Endodermal cell (in vitro differentiated cells): ENCODE data around the gene TIAM1. TPM values are rescaled to one million over a fixed set of nuclear protein-coding genes. Genes with fewer than 3 reads are reported as not detected.

Source experiments
- DNase-seq: peaks from one replicate; pipeline ENCODE4 v3.0.0-alpha.2; 2017
- H3K27ac ChIP-seq: 2 replicates; pipeline ENCODE4 v1.5.1; 2013; ENCODE audit warnings: mild to moderate bottlenecking, low read depth, low read length, moderate library complexity
- H3K27me3 ChIP-seq: 2 replicates; pipeline ENCODE4 v1.6.1; 2013; ENCODE audit warnings: mild to moderate bottlenecking, low read length, moderate library complexity; ENCODE audit not compliant: insufficient read depth, control insufficient read depth, poor library complexity, severe bottlenecking
- H3K36me3 ChIP-seq: 2 replicates; pipeline ENCODE4 v1.7.0; 2013; ENCODE audit warnings: mild to moderate bottlenecking, low read length, moderate library complexity; ENCODE audit not compliant: control insufficient read depth, insufficient read depth
- H3K4me1 ChIP-seq: one replicate; pipeline ENCODE4 v1.7.0; 2013; ENCODE audit warnings: low read length; ENCODE audit not compliant: control insufficient read depth, insufficient read depth
- H3K4me3 ChIP-seq: 2 replicates; pipeline ENCODE4 v1.5.1; 2013; ENCODE audit warnings: mild to moderate bottlenecking, low read length, moderate library complexity
- H3K9ac ChIP-seq: 2 replicates; pipeline ENCODE4 v1.6.1; 2013; ENCODE audit warnings: mild to moderate bottlenecking, low read length, moderate library complexity; ENCODE audit not compliant: poor library complexity, severe bottlenecking; ENCODE audit errors: extremely low read depth
- H3K9me3 ChIP-seq: 2 replicates; pipeline ENCODE4 v1.6.1; 2013; ENCODE audit warnings: mild to moderate bottlenecking, low read length, moderate library complexity; ENCODE audit not compliant: control insufficient read depth
- H3K27ac Mint-ChIP-seq: 2 replicates; pipeline ENCODE4 v1.8.0; 2020; ENCODE audit warnings: mixed read lengths
- H3K27me3 Mint-ChIP-seq: 2 replicates; pipeline ENCODE4 v1.8.0; 2021; ENCODE audit warnings: mild to moderate bottlenecking, mixed read lengths; ENCODE audit not compliant: insufficient read depth
- H3K36me3 Mint-ChIP-seq: 2 replicates; pipeline ENCODE4 v1.8.0; 2020; ENCODE audit warnings: low read depth, mixed read lengths
- H3K4me1 Mint-ChIP-seq: 2 replicates; pipeline ENCODE4 v1.8.0; 2020; ENCODE audit warnings: mixed read lengths
- H3K4me3 Mint-ChIP-seq: 2 replicates; pipeline ENCODE4 v1.8.0; 2020; ENCODE audit warnings: mild to moderate bottlenecking, moderate library complexity, mixed read lengths
- H3K9me3 Mint-ChIP-seq: 2 replicates; pipeline ENCODE4 v1.8.0; 2020; ENCODE audit warnings: mild to moderate bottlenecking, mixed read lengths
- whole genome bisulfite sequencing, 2 experiments: methylation state at CpG; one replicate each; pipeline versions ENCODE4 v1.1.5 to v1.1.7; 2013; ENCODE audit warnings: missing lambda C conversion rate in 2 of 2, mixed read lengths in 1 of 2; ENCODE audit not compliant: insufficient coverage in 1 of 2, insufficient read length in 1 of 2; 5-methylcytosine and 5-hydroxymethylcytosine counted together
- total RNA-seq, 2 donors: library from RNA; stranded (reverse); fragmentation: NEBNext Ultra II Directional in 1 of 2; extraction: Animal tissue kit (Norgen Biotek cat#: 25700) in 1 of 2; gene quantifications; 2 replicates in 1 of 2; 3 replicates in 1 of 2; pipeline ENCODE4 v1.2.1, GENCODE V29; 2021
- TF ChIP-seq, protein P1 (sequence below): fragments of 200-600 bp; sonication (generic); conservative IDR thresholded peaks from 2 replicates; pipeline ENCODE4 v1.5.0; 2021; ENCODE audit warnings: antibody characterized with exemption, mild to moderate bottlenecking

Gene TIAM1
- total RNA-seq, 2 donors from 2014 or later: 29.4 to 33.3 TPM

DNA sequence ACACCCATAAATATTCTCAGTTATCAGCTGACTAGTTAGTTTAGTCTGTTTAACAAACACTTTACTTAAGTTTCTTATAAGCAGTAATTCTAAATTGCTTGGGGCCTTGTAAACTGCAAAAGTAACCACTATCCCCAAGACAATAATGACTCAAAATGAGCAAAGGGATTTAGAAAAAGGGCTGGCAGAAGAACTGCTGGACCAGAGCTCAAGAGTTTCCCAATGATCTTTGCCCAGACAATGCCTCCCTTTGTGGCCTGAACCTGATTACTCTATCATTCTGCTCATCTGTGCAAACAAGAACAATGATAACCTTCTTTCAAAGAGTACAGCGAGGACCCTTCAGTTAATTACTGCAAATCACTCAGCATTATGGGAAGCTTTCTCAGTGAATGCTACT lies 123.5 kb downstream of the TIAM1 start:
- Histone ChIP-seq H3K36me3 (peaks cover 7% of the 10 kb centered on the region), H3K9me3 (no peaks in the 10 kb centered on the region), H3K27ac (no peak overlapping the region), H3K4me1 (peaks cover 8% of the 10 kb centered on the region), H3K27me3 (no peaks in the 10 kb centered on the region), H3K4me3 (no peak overlapping the region), H3K9ac (no peak overlapping the region)
- no peaks in the 10 kb centered on the region for H3K9me3 Mint-ChIP-seq
- WGBS, 2 experiments: 43 to 48% methylated on average over 1 of the region's 1 CpG
- H3K27me3 Mint-ChIP-seq: no peaks in the 10 kb centered on the region
- H3K4me1 Mint-ChIP-seq: peaks cover 28% of the 10 kb centered on the region
- TF ChIP-seq, protein P1, sequence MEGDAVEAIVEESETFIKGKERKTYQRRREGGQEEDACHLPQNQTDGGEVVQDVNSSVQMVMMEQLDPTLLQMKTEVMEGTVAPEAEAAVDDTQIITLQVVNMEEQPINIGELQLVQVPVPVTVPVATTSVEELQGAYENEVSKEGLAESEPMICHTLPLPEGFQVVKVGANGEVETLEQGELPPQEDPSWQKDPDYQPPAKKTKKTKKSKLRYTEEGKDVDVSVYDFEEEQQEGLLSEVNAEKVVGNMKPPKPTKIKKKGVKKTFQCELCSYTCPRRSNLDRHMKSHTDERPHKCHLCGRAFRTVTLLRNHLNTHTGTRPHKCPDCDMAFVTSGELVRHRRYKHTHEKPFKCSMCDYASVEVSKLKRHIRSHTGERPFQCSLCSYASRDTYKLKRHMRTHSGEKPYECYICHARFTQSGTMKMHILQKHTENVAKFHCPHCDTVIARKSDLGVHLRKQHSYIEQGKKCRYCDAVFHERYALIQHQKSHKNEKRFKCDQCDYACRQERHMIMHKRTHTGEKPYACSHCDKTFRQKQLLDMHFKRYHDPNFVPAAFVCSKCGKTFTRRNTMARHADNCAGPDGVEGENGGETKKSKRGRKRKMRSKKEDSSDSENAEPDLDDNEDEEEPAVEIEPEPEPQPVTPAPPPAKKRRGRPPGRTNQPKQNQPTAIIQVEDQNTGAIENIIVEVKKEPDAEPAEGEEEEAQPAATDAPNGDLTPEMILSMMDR: no peak
- H3K4me3 Mint-ChIP-seq: no peak overlapping the region
- no peak overlapping the region for H3K27ac Mint-ChIP-seq
- H3K36me3 Mint-ChIP-seq: peaks cover 27% of the 10 kb centered on the region
- DNase-seq: no peak

DNA sequence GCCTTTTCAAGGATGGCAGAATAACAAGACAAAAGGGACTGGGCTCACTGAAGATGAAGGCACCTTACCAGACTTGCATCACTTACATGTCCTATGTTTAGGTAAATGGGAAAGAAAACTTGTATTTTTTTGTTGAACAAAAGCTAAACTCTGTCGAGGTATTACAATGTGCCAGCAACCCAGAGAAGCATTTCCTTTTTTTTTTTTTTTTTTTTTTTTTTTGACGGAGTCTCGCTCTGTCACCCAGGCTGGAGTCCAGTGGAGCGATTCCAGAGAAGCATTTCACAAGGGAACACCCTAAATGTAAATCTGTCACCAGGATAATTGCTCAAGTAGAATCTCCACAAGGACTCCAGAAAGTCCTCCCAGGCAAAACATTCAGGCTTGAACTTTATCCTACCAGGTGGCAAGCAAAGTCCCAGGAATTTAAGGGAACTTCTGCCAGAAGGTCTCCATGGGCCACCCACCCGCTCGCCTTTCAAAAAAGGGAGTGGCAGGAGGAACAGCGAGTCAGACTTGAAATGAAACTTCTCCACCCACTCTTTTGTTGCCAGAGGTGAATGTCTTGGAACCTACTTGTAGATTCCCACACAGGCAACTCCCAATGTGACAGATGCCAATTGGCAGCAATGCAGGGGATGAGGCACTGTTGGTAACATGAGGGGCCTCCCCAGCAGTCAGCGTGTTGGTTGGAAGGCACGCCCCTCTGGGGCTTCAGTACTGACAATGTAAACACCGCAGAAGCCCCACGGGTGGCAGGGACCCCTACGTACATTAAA lies 125.0 kb downstream of the TIAM1 start:
- TF ChIP-seq, protein P1: no peak
- peaks cover 28% of the 10 kb centered on the region for H3K4me1 Mint-ChIP-seq

DNA sequence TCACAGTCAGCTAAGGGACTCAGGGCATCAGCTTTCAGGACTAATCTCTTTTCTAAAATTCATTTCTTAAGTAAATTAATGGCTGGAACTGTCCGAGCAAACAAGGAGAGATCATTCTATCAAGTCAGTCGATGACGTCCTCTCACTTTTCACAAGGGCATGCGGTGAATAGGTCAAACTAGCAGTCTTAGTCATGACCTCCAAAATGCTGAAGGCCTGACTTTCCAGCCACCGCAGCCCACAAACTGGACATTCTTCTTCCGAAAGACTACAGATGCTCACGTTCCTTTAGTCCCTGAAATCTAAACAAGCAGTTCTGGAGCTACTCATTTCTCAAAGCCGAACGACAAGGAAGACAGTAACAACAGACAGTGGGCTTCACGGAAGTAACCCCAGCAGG lies 127.9 kb downstream of the TIAM1 start:
- Mint-ChIP-seq H3K4me3 (no peak overlapping the region), H3K27me3 (no peaks in the 10 kb centered on the region), H3K9me3 (no peaks in the 10 kb centered on the region), H3K4me1 (peaks cover 23% of the 10 kb centered on the region), H3K36me3 (peaks cover 29% of the 10 kb centered on the region), H3K27ac (no peak overlapping the region)
- Histone ChIP-seq H3K27me3 (no peaks in the 10 kb centered on the region), H3K36me3 (no peaks in the 10 kb centered on the region), H3K27ac (no peak overlapping the region), H3K9me3 (no peaks in the 10 kb centered on the region), H3K4me3 (no peak overlapping the region), H3K9ac (no peak overlapping the region), H3K4me1 (peaks cover 8% of the 10 kb centered on the region)
- DNase-seq: no peak
- 95 to 98% methylated on average over 8 to 10 of the region's 10 CpGs for WGBS, 2 experiments
- TF ChIP-seq, protein P1: no peak

More for the DNA sequence above, 125.0 kb downstream of the TIAM1 start:
- H3K36me3 ChIP-seq: peaks cover 4% of the 10 kb centered on the region
- Mint-ChIP-seq H3K9me3 (no peaks in the 10 kb centered on the region), H3K36me3 (peaks cover 21% of the 10 kb centered on the region), H3K27ac (no peak overlapping the region), H3K4me3 (no peak overlapping the region), H3K27me3 (no peaks in the 10 kb centered on the region)
- no peak overlapping the region for H3K27ac ChIP-seq
- no peak overlapping the region for H3K9ac ChIP-seq
- no peaks in the 10 kb centered on the region for H3K9me3 ChIP-seq
- H3K4me3 ChIP-seq: no peak overlapping the region
- no peaks in the 10 kb centered on the region for H3K27me3 ChIP-seq
- peaks cover 8% of the 10 kb centered on the region for H3K4me1 ChIP-seq
- DNase-seq: peak; percentile 52
- 71 to 86% methylated on average over 4 to 12 of the region's 12 CpGs for WGBS, 2 experiments
